ENCODE data around the gene CTSC.
"Not testable (repeated sequence)": the region's sequence is repeated elsewhere in the genome, so short reads cannot be mapped to it uniquely, and the experiment has no call there.

CTSC gene

GRCh38 chr11:88284336-88285050, 53.0 kb downstream of the CTSC start:
- in situ Hi-C loops (cut with MboI; ENCODE audit: low sequenced_read_pairs) = no loop called here

DNA sequence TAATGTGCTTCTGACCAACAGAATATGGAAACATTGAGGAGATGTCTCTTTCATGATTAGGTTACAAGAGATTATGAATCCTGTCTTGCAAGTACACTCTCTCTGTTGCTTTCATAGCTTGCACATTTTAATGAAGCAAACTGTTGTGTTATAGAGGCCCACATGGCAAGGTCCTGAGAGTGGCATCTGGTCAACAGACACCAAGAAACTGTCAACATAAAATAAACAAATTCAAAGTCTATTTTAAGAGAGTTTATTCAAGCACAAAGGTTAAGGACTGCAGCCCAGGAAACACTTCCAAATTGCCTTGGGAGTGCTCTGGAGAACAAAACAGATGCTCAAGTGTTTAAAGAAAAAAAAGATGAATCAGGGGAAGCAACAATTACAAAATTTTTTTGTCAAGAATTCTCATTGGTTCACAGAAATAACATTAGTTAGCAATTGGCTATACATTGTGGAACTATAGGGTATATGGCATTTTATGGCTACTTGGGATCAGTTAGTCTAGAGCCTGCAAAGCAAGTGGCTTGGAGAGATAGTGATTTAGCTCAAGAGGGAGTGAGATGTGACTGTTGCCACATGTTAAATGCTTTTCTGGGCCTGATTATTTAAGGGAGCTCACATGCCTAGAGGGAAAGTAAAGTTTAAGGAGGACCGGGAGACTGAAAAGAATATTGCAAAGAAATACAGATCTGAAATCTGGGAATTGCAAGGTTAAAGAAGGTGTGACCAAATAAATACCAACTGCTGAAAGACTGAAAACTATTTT, 54.6 kb downstream of the CTSC start:
- in situ Hi-C loops (cut with MboI; ENCODE audit: low sequenced_read_pairs) = no loop called here

- in situ Hi-C loops (cut with MboI; ENCODE audit: low sequenced_read_pairs) = no loop called here
Measured at GRCh38 chr11:88281317-88281712, 56.2 kb downstream of the CTSC start.

DNA sequence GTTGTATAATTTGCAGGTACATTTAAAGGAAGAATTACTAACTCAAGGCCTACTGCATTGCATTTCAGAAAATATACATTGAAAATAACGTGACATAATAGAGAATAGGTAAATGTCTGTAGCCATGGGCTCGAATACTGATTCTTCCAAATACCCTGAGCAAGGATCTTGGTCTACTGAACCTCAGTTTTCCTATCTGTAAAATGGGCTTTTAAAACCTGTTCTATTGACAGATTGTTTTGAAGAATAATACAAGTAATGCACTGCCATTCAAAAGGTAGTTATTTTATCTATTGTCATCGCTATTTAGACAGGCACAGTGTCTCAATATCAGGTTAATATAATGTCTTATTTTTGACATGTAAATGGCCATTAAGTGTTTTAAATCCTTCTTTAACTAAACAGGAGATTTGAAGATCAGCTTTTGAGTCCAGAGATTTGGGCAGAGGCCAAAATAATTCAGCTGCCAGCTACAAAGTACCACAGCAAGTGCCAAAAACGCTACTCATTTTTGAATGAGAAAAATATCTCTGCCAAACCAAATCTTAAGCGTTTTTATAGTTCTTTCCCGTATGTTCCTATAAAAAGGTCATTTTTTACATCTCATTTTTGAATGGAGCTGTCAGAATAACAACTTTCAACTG, 56.7 kb downstream of the CTSC start:
- in situ Hi-C loops (cut with MboI; ENCODE audit: low sequenced_read_pairs) = no loop called here

DNA sequence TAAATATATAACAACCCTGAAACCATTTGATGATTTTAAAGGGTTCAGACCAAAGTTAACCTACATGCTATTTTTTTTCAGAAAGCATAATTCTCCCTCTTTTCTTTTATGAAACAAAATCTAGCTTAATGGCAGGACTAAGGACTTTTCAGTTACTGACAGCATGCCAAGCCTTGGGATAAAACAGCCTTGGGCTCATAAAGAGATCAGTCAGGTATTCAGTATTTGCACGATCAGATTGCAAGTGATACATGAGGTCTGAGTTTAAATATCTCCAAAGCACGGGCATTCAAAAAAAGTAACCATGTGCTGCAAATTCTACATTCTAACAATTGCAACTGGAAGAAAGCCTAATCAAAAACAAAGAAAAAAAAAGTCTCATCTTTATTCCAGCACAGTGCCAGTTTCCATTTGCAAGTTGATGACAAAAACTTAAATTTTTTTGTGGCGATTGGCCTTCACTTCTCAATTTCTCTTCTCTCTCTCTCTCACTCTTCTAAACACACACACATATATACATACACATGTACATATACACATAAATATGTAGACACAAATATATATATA, 60.1 kb downstream of the CTSC start:
- in situ Hi-C loops (cut with MboI; ENCODE audit: low sequenced_read_pairs) = no loop called here

DNA sequence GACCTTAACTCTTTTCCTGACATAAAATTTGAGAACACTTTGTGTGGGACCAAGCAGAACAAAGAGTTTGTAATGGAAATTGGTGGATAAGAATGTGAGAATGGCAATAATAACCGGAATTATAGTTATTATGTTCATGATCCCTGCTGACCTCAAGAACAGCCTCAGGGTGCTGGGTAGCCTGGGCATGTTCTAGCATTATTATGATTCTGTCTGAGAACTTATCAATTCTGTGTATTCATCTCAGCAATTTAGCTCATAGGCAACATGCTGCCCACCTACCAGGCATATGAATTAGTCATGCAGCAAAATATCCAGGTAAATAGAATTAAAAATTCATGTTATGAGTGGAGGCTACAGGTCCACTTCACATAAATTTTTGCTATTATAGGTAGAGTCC, 61.9 kb downstream of the CTSC start:
- in situ Hi-C loops (cut with MboI; ENCODE audit: low sequenced_read_pairs) = no loop called here

- in situ Hi-C loops (cut with MboI; ENCODE audit: low sequenced_read_pairs) = no loop called here
Measured at GRCh38 chr11:88266919-88267318, 70.6 kb downstream of the CTSC start.

DNA sequence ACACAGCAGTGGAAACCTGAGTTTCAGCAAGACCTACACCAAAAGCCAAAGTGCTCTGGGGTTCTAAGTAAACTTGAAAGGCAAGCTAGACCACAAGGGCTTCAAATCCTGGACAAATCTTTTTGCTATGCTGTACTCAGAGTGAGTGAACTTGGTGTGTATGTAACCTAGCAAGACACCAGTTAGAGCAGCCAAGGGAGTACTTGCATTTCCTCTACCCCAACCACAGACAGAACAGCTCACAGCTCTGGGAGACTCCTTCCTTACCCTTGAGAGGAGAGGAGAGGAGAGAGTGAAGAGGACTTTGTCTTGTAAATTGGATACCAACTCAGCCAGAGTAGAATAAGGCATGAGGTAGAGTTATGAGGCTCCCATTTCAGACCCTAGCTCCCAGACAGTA, 71.4 kb downstream of the CTSC start:
- in situ Hi-C loops (cut with MboI; ENCODE audit: low sequenced_read_pairs) = no loop called here

DNA sequence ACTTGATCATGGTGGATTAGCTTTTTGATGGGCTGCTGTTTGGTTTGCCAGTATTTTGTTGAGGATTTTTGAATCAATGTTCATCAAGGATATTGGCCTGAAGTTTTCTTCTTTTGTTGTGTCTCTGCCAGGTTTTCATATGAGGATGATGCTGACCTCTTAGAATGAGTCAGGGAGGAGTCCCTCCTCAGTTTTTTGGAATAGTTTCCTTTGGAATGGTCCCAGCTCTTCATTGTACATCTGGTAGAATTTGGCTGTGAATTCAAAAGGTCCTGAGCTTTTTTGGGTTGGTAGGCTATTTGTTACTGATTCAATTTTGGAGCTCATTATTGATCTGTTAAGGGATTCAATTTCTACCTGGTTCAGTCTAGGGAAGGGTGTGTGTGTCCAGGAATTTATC, 78.1 kb downstream of the CTSC start:
- in situ Hi-C loops (cut with MboI; ENCODE audit: low sequenced_read_pairs) = no loop called here

- in situ Hi-C loops (cut with MboI; ENCODE audit: low sequenced_read_pairs) = no loop called here
Measured at GRCh38 chr11:88252208-88252607, 85.3 kb downstream of the CTSC start.

GRCh38 chr11:88250566-88251242, 86.8 kb downstream of the CTSC start:
- in situ Hi-C loops (cut with MboI; ENCODE audit: low sequenced_read_pairs) = no loop called here

GRCh38 chr11:88249706-88250105, 87.8 kb downstream of the CTSC start:
- in situ Hi-C loops (cut with MboI; ENCODE audit: low sequenced_read_pairs) = no loop called here

DNA sequence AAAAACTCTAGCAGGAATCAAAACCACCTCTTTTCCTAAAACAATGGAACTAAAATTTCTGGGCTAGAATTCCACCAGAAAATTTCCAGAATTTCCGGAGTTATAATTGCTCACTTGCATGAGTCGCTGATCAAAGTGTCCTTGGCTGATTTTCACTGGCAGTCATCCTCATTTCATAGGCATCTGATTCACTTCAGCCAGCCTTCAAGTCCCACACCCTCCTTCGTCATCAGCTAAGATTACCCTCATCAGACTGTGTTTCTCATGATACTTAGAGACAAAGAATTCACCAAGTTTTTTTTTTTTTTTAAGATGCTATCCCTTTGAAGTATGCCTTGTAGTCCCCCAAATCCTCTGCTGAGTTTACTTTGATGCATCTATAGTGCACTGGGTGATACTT, 90.8 kb downstream of the CTSC start:
- in situ Hi-C loops (cut with MboI; ENCODE audit: low sequenced_read_pairs) = no loop called here

- in situ Hi-C loops (cut with MboI; ENCODE audit: low sequenced_read_pairs) = not testable (repeated sequence)
Measured at GRCh38 chr11:88245576-88245975, 92.0 kb downstream of the CTSC start.

Measured in hTERT RPE-1 (cell line).